Loucy (cell line): ENCODE results near the gene CCDC158.

Experiments used
- EZH2phosphoT487 ChIP-seq: fragments of 200-600 bp; IDR thresholded peaks from 2 replicates; pipeline ENCODE4 v1.6.1; 2018; ENCODE audit warnings: antibody characterized with exemption, mild to moderate bottlenecking, moderate library complexity, borderline replicate concordance
- TF ChIP-seq, protein P1 (sequence below): fragments of 200-600 bp; sonication (generic); conservative IDR thresholded peaks from 2 replicates; pipeline ENCODE4 v1.5.1; 2014; ENCODE audit warnings: mild to moderate bottlenecking, antibody characterized with exemption, low read length

DNA sequence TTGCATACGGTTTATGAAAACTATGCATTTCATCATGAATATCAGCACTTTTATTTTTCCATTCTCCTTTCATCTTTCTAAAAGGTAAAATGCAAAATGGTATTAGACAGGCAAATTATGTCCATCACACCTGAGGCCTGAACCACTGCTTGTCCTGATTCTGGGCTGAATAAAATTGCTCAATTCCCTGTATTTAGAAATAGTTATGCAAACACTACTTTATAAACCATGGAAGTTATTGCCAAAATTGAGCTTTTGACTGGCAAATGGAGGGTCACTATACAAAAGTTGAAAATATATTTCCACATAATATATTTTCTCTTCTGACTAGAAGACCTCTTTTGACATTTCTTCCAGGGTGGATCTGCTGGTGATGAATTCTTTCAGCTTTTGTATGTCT, 148.4 kb downstream of the CCDC158 start:
- TF ChIP-seq, protein P1, sequence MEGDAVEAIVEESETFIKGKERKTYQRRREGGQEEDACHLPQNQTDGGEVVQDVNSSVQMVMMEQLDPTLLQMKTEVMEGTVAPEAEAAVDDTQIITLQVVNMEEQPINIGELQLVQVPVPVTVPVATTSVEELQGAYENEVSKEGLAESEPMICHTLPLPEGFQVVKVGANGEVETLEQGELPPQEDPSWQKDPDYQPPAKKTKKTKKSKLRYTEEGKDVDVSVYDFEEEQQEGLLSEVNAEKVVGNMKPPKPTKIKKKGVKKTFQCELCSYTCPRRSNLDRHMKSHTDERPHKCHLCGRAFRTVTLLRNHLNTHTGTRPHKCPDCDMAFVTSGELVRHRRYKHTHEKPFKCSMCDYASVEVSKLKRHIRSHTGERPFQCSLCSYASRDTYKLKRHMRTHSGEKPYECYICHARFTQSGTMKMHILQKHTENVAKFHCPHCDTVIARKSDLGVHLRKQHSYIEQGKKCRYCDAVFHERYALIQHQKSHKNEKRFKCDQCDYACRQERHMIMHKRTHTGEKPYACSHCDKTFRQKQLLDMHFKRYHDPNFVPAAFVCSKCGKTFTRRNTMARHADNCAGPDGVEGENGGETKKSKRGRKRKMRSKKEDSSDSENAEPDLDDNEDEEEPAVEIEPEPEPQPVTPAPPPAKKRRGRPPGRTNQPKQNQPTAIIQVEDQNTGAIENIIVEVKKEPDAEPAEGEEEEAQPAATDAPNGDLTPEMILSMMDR: no peak
- no peak for TF ChIP-seq EZH2phosphoT487
